ENCODE data around the gene ZFP69B. TPM values are rescaled to one million over a fixed set of nuclear protein-coding genes. Genes with fewer than 3 reads are reported as not detected.

Gene ZFP69B
- 0.60 and 0.65 TPM in 2 replicates for total RNA-seq

DNA sequence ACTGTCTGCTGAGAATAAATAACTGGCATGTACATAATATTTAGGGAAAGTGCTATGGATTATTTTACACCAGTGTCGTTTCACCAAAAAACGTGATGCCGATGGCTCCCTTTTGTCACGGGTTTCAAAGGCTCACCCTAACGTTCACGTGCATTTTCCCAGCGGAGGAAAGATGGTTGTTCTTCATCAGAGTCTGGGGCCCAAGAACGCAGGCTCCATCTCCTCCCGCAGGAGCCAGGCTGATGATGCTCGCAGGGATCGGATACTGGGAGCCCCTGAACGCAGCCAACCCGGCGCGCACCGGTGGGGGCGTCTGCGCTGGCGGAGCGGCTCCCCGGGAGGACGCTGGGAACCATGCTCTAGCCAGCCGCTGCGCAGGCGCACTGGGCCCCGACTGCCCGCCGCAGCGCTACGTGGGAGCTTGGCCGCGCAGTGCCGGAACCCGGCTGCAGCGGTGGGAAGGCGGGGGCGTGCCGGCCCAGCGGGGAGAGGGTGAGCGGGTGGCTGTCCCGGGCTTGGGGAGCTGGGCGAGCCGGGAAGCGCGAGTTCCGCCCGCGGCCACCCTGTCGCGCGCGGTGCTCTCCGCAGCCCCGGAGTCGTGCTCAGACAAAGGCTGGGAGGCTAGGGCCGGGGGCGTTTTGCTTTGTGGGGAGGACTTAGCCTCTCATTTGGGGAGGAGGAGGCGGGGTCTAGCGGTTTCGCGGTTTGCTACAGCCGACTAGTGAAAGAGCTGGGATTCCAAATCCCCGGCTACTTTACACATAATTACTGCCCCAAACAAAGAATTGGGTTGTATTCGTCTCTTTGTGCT lies at the start of gene ZFP69B:
ZFP69B (plus strand) TSS at position 793 of the 811 bp plus-strand sequence. CDS start 486 bp downstream, outside the sequence.
- peak; percentile 94 to 95 for DNase-seq (ENCODE audit: low read depth in 2 of 2)

DNA sequence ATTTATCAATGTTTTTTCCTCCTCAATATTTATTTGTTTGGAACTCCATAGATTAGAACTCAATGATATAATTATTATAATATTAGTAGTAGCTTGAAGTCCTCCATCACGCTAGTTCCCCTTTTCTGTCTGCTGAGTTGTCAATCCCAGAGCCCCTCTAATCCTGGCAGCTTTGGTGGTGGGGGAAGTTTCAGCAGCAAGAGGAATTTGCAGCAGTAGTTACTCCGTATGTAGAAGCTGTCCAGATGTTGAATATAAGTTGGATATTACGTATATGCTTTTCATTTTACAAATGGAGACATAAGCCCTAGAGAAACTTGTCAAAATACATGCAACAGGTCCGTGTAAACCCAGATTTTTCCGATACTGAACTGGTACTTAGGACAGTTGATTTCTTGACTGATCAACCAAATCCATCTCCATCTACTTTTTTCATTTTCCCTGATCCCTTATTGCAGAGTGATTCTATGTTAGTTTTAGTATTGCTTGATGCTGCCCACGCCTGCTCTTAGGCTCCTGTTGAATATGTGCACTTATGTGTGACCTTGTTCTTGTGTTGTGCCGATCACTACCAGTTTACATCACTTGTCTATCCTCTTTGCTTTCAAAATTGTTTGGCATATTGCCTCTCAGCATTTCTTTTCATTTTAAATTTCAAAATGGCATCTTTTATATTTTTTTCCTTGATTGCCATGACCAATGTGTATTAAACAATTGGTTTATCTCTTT lies 48.6 kb upstream of the ZFP69B start:
- DNase-seq (ENCODE audit: low read depth in 2 of 2): no peak

DNA sequence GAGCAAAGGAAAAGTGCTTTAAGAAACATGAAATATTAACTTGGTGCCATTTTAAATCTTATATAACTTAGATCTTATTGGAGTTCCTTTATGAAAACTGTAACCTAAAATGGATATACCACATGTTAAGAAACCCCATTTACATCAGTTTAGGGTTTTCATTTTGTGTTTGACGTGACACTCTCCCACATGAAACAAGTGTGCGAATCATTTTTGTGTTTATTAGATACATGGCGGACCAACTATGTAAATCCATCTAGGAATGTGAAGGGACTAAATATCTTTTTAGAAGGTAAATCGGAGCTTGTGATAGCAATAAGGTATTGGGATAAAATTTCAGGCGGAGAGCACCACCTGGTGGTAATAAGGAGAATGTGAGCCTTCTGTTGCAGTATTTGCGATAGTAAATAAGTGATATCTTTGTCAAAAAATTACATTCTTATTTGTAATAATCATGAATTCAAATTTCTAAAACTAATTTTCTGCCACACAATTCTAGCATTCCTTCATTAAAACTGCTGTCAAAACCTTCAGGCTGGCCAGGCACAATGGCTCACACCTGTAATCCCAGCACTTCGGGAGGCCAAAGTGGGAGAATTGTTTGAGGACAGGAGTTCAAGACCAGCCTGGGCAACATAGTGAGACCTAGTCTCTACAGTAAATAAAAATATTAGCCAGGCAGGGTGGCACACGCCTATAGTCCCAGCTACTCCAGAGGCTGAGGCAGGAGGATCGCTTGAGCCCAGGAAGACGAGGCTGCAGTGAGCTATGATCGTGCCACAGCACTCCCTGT lies 45.4 kb upstream of the ZFP69B start:
- peak; percentile 75 to 81 for DNase-seq (ENCODE audit: low read depth in 2 of 2)

DNA sequence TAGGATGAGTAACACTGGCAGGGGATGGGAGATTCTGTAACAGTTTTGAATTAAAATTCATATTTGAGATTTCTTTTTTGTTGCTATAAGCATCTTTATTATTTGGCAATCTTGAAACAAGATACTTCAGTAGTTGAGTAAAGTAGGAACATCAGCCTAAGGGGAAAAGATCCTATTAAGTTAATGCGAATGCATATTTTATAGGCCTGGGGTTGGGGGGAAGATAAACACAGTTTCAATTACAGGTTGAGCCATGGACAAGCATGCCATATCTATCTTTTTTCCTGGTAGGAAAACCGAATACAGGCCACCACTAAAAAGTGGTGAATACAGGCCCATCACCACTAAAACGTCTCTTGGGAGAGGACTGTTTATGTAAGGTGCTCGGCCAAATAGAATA lies 44.5 kb upstream of the ZFP69B start:
- no peak for DNase-seq (ENCODE audit: low read depth in 2 of 2)

DNA sequence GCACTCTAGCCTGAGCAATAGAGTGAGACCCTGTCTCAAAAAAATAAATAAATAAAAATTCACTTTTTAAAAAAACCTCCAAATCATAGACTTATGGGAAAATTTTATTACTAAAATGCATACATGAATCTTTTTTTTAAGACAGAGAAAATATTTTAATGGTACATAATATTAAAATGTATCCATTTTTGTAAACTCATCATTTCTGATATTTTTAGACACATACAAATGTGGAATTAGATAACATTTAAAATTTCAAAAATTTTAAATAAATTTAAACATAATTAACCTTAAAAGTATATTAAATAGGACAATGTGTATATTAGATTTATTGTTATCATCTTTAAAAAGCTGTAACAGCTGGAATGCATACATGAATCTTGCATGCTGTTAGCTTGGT lies 42.8 kb upstream of the ZFP69B start:
- DNase-seq (ENCODE audit: low read depth in 2 of 2): no peak

DNA sequence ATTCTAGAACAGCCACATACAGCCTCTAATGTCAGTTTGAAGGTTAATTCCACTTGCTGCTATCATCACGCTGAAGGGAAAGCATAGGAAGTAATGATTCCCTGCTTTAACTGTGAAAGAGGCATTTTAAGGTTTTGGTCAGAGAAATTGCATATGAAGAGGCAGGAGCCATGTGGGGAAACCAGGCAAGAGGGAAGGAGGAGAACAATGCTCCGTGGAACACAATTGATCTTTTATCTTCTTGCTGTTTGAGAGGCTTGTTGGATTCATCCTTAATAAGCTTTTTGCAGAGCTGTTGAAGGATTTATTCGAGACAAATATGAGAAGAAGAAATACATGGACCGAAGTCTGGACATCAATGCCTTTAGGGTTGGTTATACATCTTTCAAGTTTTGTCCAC lies 40.8 kb upstream of the ZFP69B start:
- no peak for DNase-seq (ENCODE audit: low read depth in 2 of 2)

DNA sequence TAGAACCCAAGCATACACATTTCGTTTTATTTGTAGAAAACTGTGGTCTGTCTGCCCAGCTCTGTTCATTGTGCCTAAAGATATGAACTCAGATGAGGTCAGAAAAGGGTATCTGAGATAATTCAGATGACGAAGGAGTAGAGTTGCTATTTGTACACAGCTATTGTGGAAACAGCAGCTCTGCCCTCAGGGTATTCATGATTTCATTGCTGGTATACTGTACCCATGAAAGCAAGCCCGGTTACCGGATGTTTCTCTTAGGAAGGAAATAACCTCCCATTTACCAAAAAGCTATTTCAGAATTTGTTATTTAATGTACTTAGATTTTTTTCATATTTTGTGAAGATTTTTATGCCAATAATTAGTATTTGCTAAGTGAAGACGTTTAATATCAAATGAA lies 39.0 kb upstream of the ZFP69B start:
- DNase-seq (ENCODE audit: low read depth in 2 of 2): no peak

DNA sequence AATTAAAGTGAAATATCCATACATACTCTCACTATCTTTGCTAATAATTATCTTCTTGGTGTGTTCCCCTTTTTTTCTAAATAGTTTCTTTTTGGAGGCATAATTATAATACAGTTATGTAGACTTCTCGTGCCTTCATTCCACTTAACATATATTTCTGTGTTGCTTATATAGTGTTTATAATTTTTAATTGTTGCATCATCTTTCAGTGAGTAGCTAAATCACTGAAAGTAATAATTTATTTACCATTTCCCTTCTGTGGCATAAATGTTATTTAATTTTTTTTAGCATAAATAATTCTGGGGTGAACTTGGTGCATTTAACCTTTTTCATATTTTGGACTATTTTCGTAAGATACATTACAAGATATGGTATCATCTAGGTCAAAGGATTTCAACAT lies 38.4 kb upstream of the ZFP69B start:
- no peak for DNase-seq (ENCODE audit: low read depth in 2 of 2)

DNA sequence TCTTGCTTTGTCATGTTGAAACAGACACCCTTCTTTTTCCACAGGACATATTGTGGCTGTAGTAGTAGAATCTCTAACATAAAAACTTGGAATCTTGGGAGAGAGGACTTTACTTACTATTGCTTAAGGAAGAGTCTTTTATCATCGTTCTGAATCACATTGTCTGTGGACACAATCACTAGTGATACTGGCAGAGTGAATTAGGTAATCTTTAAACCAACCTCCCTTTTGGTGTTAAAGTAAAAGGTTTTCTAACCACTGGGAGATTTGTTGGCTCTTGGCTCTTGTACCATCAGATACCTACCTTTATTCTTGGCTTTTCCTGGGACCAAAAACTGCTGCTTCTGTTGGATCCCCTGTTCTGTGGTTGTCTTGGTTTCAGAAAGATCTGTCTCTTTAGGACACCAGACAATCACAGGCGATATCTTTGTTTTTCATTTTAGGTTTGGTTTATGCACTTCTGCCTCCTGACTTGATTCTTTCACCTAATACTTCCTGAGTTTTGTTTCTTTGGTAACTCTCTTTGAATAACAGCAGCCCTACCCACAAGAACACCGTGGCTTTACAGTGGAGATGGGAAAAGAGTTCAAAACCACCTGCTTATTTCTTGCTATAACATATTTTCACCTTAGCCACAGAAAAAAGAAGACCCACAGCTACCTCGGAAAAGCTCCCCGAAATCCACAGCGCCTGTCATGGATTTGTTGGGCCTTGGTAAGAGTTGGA lies 36.6 kb upstream of the ZFP69B start:
- DNase-seq (ENCODE audit: low read depth in 2 of 2): no peak

DNA sequence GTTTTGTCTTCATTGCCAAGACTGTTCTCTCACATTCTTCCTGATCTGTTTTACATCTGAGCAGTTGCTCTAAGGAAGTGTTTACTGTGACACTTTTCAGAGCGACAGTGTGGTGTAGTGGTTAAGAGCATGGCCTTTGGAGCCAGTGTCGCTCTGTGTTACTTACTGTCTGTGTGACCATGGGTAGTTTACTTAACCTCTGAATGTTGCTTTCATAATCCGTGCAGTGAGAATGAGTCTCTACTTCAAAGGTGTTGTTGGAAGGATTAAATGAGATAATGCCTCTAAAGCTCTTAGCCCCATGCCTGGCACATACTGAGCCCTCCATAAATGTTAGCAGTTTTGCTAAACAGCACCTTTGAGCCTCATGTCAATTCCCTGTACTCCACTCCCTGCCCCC lies 35.9 kb upstream of the ZFP69B start:
- no peak for DNase-seq (ENCODE audit: low read depth in 2 of 2)

DNA sequence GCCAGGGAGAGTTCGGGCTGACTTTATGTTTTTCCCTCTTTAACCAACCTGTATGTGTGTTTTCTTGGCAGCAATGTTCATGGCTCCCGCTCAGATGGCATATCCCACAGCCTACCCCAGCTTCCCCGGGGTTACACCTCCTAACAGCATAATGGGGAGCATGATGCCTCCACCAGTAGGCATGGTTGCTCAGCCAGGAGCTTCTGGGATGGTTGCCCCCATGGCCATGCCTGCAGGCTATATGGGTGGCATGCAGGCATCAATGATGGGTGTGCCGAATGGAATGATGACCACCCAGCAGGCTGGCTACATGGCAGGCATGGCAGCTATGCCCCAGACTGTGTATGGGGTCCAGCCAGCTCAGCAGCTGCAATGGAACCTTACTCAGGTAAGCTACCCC lies 33.6 kb upstream of the ZFP69B start:
- DNase-seq (ENCODE audit: low read depth in 2 of 2): no peak

DNA sequence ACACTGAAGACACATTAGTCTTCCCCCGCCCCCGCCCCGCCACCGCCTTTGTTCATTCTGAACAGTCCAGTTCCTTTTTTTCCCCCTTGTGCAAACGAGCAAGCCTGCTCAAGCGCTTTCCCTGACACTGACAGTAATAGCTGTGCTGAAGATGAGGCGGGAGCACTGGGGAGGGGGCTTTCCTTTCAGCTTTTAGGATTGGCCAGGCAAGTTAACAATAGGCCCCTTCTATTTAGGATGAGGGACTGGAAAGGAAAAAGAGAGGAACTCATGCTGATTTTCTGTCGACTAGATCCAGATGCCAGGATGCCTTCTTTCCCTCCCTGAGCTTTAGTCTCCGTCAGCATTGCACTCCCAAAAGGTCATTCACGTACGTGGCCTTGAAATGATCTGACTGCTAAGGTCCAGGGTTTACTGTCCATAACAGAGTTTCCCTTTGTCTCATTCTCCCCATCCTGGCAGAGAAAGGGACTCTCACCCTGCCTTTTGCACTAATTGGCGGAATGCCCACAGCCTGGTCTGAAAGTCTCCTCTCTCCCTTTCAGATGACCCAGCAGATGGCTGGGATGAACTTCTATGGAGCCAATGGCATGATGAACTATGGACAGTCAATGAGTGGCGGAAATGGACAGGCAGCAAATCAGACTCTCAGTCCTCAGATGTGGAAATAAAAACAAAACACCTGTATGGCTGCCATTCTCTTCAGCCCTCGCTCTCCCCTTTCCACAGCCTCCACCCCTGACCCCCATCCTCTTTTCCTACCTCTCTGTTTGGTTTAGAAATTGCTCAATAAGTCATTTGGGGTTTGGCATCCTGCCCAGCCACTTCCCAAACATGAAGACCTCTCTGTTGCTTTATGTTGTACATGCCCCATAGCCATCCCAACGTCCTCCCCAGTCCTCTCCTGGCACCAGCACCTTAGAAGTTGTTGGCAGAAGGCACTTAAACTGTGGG lies 28.6 kb upstream of the ZFP69B start:
- peak in 1 of 2 donors; percentile 53 for DNase-seq (ENCODE audit: low read depth in 2 of 2)

DNA sequence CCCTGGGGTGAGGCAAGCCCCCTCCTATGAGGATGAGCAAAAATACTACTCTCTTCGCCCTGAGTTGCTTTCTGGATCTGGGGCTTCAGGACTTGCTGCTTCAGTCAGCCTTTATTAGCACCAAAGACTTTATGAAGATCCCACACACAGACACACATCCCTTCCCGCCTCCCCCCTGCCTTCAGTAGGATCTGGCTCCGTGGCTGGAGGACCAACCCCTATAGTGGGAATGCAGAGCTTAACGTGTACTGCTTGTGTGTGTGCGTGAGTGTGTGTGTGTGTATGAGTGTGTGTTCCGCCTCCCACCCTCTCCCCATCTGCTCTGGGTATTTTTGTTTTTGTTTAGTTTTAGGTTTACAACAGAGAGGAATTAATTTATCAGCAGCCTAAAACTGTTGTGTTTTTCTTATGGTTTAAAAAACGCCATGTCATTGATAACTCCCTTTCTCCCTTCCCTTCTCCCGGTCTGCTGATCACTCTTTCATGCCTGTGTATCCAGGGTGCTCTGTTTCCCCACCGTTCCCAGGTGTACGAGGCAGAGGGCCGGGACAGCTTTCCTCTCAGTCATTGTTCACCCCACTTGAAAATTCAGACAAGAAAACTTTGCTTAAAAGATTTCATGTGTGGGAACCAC lies 27.5 kb upstream of the ZFP69B start:
- DNase-seq (ENCODE audit: low read depth in 2 of 2): no peak

DNA sequence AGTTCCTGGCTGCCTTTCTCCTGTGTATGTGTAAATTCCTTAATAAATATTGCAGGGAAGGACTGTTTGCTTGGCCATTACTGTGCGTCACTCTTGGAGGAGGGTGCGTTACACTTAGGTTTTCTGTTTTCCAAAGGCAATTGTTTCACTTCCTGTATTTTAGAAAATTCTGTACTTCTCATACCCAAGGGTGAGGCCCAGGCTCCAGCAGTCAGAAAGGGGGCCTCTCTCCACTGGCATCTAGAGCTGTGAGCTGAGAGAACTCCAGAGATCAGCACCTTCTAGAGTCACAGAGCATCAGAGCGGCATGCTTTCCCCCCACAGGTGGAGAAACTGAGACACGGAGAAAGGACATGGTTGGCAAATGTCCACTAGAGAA lies 27.0 kb upstream of the ZFP69B start:
- no peak for DNase-seq (ENCODE audit: low read depth in 2 of 2)

DNA sequence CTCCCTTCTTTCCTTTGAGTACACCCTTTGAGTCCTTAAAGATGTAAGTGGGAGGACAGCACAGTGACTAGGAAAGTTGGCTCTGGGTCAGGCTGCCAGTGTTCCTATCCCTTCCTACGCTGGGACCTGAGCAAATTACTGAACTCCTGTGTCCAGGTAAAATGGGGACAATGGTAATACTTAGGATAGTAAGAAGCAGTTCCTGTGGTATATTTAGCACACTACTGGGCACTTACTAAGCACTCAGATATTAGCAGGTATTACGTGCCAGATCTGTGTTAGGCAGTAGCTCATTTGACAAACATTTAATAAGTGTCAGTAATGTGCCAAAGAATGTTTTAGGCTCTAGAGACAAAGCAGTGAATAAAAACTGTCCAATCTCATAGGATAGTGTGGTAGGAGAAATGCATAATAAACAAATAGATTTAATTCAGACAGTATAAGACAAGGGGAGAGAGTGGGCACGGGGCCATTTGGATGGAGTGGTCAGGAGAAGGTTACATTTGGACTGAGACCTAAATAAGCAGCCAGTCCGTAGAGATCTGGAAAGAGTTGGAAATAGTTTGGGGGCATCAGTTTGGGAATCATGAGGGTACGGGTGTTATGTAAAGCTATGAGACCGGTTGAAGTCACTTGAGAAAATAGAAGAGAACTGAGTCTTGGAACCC lies 26.2 kb upstream of the ZFP69B start:
- no peak for DNase-seq (ENCODE audit: low read depth in 2 of 2)

DNA sequence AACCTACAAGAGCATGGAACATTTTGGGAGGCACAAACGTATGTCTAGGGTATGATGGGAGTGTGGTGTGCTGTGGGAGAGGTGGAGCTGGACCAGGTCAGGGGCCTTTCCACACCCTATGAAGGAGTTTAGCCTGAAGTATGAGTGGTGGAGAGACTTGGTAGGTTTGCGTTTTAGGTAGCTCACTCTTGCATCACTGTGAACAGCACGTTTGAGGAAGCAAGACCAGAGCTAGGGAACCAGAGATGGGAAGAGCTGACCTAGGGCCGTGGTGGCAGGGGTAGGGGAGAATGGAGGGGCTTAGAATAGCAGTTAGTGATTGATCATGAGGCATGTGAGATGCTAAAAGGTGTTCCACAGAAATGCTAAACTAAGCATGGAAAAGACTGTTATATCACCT lies 25.1 kb upstream of the ZFP69B start:
- DNase-seq (ENCODE audit: low read depth in 2 of 2): no peak

DNA sequence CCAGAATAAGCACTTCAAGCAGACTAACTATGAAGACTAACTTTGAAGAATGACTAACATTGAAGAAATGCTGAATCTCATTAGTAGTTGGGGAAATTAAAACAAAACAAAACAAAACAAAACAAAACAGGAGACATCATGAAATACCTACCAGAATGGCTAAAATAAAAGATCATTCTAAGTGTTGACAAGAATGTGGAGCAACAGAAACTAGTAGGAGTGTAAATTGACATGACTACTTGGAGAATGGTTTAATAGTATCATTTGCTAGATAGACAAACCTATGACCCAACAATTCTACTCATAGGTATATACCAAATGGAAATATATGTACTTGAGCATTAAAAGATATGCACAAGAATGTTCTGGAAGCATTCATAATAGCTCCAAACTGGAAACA lies 18.9 kb upstream of the ZFP69B start:
- DNase-seq (ENCODE audit: low read depth in 2 of 2): no peak

DNA sequence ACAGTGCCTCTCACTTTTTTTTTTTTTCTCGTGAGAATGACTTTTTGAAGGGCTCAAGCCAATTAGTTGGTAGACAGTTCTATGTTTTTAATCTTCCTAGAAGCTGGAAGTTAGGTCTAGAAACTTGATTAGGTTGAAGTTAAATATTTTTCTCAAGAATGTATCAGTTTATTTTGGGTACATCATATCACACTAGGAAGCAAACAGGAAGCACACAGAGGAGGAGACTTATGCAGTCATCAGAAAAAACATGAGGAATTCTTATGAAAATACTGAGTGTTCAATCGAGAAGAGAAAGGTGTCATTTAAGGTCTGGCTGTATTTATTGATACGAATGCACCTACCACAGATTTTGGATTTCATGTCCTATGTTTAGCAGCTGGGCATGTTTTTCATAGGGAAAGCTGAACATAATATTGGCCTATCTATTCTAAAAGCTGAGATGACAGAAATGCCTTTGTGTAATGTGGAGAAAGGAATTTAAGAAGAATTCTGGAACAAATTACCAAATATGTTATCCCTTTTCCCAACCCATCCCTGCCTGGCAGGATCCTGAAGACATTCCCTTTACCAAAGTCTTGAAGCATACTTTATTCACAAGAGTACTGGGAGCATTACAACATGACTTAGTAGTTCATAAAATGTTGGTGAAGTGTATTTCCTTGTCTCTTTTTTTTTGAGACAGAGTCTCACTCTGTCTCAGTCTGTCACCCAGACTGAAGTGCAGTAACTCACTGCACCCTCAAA lies 17.5 kb upstream of the ZFP69B start:
- DNase-seq (ENCODE audit: low read depth in 2 of 2): peak in 1 of 2 donors; percentile 18

DNA sequence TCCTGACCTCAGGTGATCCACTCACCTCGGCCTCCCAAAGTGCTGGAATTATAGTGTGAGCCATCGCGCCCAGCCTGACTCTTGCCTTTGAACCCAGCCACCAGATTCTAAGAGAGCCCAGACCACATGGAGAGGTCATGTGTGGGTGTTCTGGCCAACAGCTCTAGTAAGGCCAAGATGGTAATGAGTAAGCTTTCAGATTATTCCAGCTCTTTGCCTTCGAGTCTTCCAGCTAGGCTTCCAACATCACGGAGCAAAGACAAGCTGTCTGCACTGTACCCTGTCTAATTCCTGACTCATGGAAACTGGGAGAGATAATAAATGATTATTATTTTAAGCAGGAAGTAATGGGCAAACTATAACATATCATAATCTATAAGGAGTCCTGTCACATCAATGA lies 14.8 kb upstream of the ZFP69B start:
- no peak for DNase-seq (ENCODE audit: low read depth in 2 of 2)
